HG03135 (cell line): ENCODE results near the gene ERBIN.
"Not testable (repeated sequence)": the region's sequence is repeated elsewhere in the genome, so short reads cannot be mapped to it uniquely, and the experiment has no call there.

Source experiments
- ATAC-seq: cut with Tn5 transposase; IDR thresholded peaks from one replicate; pipeline ENCODE4 v1.9.1; 2021; ENCODE audit warnings: mild to moderate bottlenecking, moderate library complexity; ENCODE audit not compliant: unreplicated experiment

Gene ERBIN

GRCh38 chr5:66002415-66002814 is 76.0 kb downstream of the ERBIN start:
- ATAC-seq: no peak

GRCh38 chr5:66004216-66004615 is 77.8 kb downstream of the ERBIN start:
- ATAC-seq: no peak

GRCh38 chr5:66009277-66009676 is 82.9 kb downstream of the ERBIN start:
- no peak for ATAC-seq

- ATAC-seq: no peak
Observed at GRCh38 chr5:66010476-66010875, 84.1 kb downstream of the ERBIN start.

- peak; percentile 68 for ATAC-seq
Observed at GRCh38 chr5:66012271-66012670, 85.9 kb downstream of the ERBIN start.

- no peak for ATAC-seq
Observed at GRCh38 chr5:66013397-66013796, 87.0 kb downstream of the ERBIN start.

- ATAC-seq: no peak
Observed at GRCh38 chr5:66013906-66014305, 87.5 kb downstream of the ERBIN start.

GRCh38 chr5:66015196-66015960 is 89.0 kb downstream of the ERBIN start:
- ATAC-seq: no peak

GRCh38 chr5:66021585-66021984 is 95.2 kb downstream of the ERBIN start:
- no peak for ATAC-seq

- ATAC-seq: no peak
Observed at GRCh38 chr5:66039296-66039695, 112.9 kb downstream of the ERBIN start.

- no peak for ATAC-seq
Observed at GRCh38 chr5:66039701-66040100, 113.3 kb downstream of the ERBIN start.

- no peak for ATAC-seq
Observed at GRCh38 chr5:66041627-66042026, 115.3 kb downstream of the ERBIN start.

GRCh38 chr5:66057239-66057638 is 130.9 kb downstream of the ERBIN start:
- no peak for ATAC-seq

- not testable (repeated sequence) for ATAC-seq
Observed at GRCh38 chr5:66061320-66061719, 134.9 kb downstream of the ERBIN start.

- not testable (repeated sequence) for ATAC-seq
Observed at GRCh38 chr5:66063061-66063460, 136.7 kb downstream of the ERBIN start.

GRCh38 chr5:66066826-66067225 is 140.5 kb downstream of the ERBIN start:
- ATAC-seq: no peak

GRCh38 chr5:66072031-66072430 is 145.7 kb downstream of the ERBIN start:
- ATAC-seq: no peak

GRCh38 chr5:66074901-66075300 is 148.5 kb downstream of the ERBIN start:
- no peak for ATAC-seq

GRCh38 chr5:66080664-66081063 is 154.3 kb downstream of the ERBIN start:
- ATAC-seq: no peak

- no peak for ATAC-seq
Observed at GRCh38 chr5:66089384-66089783, 163.0 kb downstream of the ERBIN start.

- ATAC-seq: no peak
Observed at GRCh38 chr5:66100851-66101250, 174.5 kb downstream of the ERBIN start.

GRCh38 chr5:66113160-66113559 is 186.8 kb downstream of the ERBIN start:
- ATAC-seq: no peak

GRCh38 chr5:66118304-66118703 is 191.9 kb downstream of the ERBIN start:
- ATAC-seq: no peak
